Measurements from ENCODE around the gene ASIC3. TPM values are rescaled to one million over a fixed set of nuclear protein-coding genes. Genes with fewer than 3 reads are reported as not detected.

The ASIC3 gene
- total RNA-seq, 6 experiments from 2014 or later = 0.09 to 0.76 (median 0.31) TPM

DNA sequence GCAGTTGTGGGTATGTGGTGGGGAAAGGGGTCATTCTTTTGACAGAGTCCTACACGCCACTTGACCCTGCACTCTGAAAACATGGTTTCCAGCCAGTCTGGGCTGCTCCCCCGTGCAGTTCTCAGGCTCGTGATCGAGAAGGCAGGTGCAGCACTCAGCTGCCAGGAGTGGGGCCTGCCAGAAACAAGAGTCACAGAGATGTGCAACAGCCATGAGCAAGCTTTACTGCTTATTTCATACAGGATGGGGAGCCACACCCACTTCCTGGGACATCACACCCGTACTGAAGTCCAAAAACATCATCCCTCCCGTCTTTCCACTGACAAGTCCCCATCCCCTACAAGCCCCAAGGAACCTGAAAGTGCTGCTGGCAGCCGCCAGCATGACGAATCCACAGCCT is 33.4 kb upstream of the ASIC3 start:
- H3K27ac Mint-ChIP-seq = no peak overlapping the region
- no peaks in the 10 kb centered on the region for H3K9me3 Mint-ChIP-seq
- TF ChIP-seq, protein P1, sequence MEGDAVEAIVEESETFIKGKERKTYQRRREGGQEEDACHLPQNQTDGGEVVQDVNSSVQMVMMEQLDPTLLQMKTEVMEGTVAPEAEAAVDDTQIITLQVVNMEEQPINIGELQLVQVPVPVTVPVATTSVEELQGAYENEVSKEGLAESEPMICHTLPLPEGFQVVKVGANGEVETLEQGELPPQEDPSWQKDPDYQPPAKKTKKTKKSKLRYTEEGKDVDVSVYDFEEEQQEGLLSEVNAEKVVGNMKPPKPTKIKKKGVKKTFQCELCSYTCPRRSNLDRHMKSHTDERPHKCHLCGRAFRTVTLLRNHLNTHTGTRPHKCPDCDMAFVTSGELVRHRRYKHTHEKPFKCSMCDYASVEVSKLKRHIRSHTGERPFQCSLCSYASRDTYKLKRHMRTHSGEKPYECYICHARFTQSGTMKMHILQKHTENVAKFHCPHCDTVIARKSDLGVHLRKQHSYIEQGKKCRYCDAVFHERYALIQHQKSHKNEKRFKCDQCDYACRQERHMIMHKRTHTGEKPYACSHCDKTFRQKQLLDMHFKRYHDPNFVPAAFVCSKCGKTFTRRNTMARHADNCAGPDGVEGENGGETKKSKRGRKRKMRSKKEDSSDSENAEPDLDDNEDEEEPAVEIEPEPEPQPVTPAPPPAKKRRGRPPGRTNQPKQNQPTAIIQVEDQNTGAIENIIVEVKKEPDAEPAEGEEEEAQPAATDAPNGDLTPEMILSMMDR (IDR thresholded peaks at IDR 0.05) = no peak
- H3K27me3 Mint-ChIP-seq (ENCODE audit: insufficient read depth) = peaks cover 33% of the 10 kb centered on the region
- peak overlapping the region; percentile 20; the same call in 1 of the 2 replicates for H3K4me3 Mint-ChIP-seq
- peaks cover 49% of the 10 kb centered on the region for H3K4me1 Mint-ChIP-seq (ENCODE audit: low read depth)
- H3K36me3 Mint-ChIP-seq (ENCODE audit: low read depth) = no peaks in the 10 kb centered on the region
- DNase-seq = no peak

DNA sequence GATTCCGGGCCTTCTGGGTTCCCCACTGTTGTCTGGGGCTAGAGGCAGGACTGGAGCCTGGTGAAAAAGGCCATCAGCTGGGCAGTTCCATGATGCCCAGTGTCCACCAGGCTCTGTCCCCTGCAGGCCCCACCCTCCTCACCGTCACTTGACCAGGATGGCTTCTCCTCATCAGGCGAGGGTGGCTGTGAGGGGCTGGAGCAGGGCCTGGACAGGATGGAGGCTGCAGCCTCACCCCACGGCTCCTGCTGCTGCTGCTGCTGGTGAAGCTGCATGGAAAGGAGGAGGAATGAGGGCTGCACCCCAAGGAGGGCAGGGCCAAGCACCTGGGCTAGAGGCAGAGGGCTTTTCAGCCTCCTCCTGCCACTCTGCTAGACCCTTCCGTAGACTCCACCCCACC is 32.4 kb upstream of the ASIC3 start:
- DNase-seq = no peak
- H3K27me3 Mint-ChIP-seq (ENCODE audit: insufficient read depth) = peaks cover 42% of the 10 kb centered on the region
- peaks cover 46% of the 10 kb centered on the region for H3K4me1 Mint-ChIP-seq (ENCODE audit: low read depth)
- TF ChIP-seq, protein P1 (IDR thresholded peaks at IDR 0.05) = no peak
- H3K27ac Mint-ChIP-seq = no peak overlapping the region
- no peaks in the 10 kb centered on the region for H3K9me3 Mint-ChIP-seq
- H3K4me3 Mint-ChIP-seq = no peak overlapping the region
- no peaks in the 10 kb centered on the region for H3K36me3 Mint-ChIP-seq (ENCODE audit: low read depth)

DNA sequence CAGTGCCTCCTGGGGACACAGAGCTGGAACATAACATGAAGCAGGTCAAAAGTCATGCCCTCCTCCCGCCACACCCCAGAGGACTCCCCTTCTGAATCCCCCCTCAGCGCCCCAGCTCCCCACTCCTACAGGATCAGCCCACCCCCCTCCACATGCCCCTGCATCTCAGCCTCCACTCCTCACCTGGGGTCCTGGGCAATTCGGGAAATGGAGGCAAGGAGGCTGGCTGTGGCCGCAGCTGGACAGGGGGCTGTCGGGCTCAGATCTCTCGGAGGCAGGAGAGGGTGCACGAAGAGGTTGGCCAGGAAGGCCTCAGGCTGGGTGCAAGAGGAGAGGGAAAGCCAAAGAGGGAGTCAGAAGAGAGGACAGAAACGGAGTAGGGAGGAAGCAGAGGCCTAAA is 31.8 kb upstream of the ASIC3 start:
- Mint-ChIP-seq H3K36me3 (ENCODE audit: low read depth) (no peaks in the 10 kb centered on the region), H3K27ac (no peak overlapping the region), H3K4me1 (ENCODE audit: low read depth) (peaks cover 44% of the 10 kb centered on the region), H3K27me3 (ENCODE audit: insufficient read depth) (peaks cover 44% of the 10 kb centered on the region), H3K9me3 (no peaks in the 10 kb centered on the region), H3K4me3 (no peak overlapping the region)
- DNase-seq = no peak
- TF ChIP-seq, protein P1 (IDR thresholded peaks at IDR 0.05) = no peak

DNA sequence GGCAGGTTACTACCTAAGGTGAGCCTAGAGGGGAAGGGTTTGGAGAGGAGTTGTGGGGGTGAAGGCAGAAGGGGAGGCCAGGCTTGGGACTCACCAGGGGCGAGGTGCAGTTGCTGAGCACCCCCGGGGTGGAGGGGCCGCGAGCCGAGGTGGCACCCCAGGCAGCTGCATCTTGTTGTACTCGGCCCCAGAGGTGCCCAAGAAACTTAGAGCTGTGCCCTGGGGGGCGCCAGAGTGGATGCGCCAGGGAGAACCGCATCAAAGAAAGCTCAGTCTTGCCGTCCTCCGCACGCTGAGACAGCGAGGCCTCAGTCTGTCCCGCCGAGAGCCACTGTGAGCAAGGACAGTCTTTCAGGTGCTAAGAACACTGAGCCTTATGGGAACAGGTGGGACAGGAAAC is 31.4 kb upstream of the ASIC3 start:
- no peaks in the 10 kb centered on the region for H3K36me3 Mint-ChIP-seq (ENCODE audit: low read depth)
- peaks cover 44% of the 10 kb centered on the region for H3K27me3 Mint-ChIP-seq (ENCODE audit: insufficient read depth)

DNA sequence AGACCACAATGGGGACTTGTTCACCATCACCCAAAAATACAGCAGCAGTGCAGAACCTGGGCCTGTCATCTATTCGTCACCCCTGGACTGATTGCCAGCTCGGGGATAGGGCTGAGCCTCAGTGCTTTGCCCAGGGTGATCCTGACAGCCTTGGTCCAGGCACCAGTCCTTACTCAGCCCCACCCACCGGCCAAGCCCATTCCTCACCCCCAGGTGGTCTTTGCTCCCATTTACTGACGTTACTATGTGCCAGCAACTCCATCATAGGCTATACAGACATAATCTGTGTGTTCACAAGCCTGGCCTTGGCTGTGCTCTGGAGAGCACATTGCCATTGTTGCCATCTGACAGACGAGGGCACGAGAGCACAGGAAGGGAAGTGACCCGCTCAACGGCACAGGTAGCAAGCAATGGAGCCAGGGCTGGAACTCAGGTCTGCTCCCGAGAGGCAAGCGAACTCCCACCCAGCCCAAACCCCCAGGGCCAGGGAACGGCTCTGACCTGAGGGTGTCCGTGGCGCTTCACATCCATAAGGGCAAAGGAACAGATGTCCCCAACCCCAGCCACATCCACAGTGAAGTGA is 30.9 kb upstream of the ASIC3 start:
- Mint-ChIP-seq H3K4me1 (ENCODE audit: low read depth) (peaks cover 36% of the 10 kb centered on the region), H3K27ac (no peak overlapping the region), H3K9me3 (no peaks in the 10 kb centered on the region), H3K4me3 (peak overlapping the region; percentile 50; the same call in 1 of the 2 replicates), H3K27me3 (ENCODE audit: insufficient read depth) (peaks cover 44% of the 10 kb centered on the region), H3K36me3 (ENCODE audit: low read depth) (no peaks in the 10 kb centered on the region)
- no peak for DNase-seq
- TF ChIP-seq, protein P1 (IDR thresholded peaks at IDR 0.05) = no peak

More for the DNA sequence above, 31.4 kb upstream of the ASIC3 start:
- no peak overlapping the region for H3K27ac Mint-ChIP-seq
- H3K4me3 Mint-ChIP-seq = no peak overlapping the region
- no peak for DNase-seq
- H3K9me3 Mint-ChIP-seq = no peaks in the 10 kb centered on the region
- TF ChIP-seq, protein P1 (IDR thresholded peaks at IDR 0.05) = no peak
- peaks cover 41% of the 10 kb centered on the region for H3K4me1 Mint-ChIP-seq (ENCODE audit: low read depth)
